Activated CD4-positive, alpha-beta T cell treated with anti-CD3 and anti-CD28 coated beads, Interleukin-2, amount 50 U/mL, for 1 hour (primary cell): Measurements from ENCODE around the gene SLC17A8.

Experiments
- DNase-seq: peaks from one replicate; pipeline ENCODE4 v3.0.0-alpha.2; 2020

The SLC17A8 gene

DNA sequence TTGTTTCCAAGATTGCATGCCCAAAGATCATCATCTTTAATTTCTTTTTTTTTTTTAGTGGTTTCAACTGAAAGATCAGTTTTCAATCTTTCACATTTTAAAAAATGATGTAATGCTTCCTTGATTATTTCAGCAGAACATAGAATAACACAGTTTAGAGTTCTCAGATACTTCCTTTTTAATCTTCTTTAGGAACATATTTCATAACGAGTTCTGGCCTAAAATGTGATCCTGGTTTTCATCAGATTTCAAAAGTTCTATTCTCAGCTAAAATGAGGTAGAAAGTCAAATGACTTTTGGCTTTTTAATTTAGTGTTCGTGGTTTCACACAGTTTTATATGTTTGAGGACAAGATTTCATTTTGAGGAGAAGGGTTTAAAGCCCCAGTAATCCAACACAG, 76.8 kb downstream of the SLC17A8 start:
- no peak for DNase-seq

DNA sequence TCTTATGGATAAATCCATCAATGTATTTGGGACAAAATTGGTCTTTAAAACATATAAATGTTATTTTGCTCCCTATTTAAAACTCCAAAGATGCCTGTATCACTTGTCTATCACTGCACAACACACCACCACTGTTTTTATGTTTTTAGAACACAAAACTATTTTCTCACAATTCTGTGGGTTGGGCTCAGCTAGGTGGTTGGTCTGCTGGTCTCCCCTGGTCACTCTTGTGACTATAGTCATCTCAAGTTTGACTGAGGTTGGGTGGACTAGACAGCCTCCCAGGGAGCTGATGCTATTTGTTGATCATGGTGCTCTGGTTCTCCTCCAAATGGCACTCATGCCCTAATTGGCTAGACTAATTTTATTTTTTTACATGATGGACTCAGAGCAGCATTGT, 77.3 kb downstream of the SLC17A8 start:
- no peak for DNase-seq

DNA sequence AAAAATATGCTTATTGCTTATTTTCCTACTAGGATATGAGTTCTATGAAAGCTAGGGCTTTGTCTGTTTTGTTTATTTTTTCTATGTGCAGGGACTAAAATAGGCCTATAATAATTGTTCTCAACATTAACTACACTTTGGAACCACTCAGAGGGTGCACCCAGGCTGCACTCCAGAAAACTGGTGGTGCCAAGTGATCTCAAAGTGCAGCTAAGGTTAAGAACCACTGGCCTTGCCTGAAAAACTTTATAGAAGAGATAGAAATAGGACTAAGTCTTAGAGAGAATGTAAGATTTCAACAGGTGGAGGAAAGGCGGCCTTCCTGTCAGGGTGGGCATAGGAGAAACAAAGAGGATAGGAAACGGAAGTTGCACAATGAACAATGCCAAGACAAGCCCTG, 79.1 kb downstream of the SLC17A8 start:
- DNase-seq: no peak

DNA sequence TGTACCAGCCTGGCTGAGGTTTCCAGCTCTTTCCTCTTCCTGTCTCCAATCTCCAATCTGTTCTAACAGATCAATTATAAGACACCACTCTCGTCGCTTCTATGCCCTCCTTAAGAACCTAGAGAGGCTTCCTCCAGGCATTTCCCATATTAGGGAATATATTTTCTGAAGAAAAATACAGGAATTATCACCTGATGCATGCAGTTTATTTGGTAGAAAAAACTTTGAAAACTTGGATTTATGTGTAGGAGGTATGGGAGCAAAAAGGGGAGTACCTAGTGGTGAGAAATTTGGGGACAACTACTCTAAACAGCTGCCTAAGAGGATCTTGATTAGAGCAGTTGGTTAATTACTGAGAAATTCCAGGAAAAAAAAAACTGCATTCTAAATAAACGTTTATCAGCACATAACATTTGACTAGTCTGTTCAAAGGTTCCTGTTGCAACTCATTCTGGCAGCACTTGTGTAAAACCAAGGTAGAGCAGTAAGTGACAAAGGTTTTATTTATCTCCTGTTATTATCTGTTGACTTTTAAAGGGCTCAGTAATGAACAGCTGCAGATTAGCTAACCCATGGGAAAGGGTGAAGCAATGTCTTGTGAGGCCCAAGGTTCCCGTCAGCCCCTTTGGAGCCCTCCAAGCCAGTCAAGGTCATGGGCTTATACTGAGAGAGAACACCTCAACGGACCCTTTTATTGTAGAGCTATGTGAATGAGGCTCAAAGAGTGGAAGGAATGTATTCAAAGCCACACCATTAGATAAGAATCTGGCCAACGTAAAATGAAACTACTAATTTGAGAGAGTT, 80.4 kb downstream of the SLC17A8 start:
- DNase-seq: no peak

DNA sequence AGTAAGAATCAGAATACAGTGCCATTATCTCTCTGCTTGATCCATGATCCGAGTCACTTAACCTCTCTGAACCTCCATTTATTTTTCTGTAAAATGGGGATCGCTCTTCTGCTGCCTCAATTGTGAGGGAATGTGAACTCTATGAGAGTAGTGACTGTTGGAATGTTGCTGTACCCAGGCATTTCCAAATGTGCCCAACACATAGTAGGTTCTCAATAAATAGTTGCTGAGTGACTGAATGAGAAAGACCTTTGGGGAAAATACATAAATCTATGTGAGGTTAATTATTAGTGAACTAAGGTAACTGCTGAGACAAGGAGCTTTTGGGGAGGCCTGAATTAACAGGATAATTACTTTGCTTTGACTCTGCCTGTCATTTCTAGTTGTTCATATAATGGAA, 82.9 kb downstream of the SLC17A8 start:
- no peak for DNase-seq

DNA sequence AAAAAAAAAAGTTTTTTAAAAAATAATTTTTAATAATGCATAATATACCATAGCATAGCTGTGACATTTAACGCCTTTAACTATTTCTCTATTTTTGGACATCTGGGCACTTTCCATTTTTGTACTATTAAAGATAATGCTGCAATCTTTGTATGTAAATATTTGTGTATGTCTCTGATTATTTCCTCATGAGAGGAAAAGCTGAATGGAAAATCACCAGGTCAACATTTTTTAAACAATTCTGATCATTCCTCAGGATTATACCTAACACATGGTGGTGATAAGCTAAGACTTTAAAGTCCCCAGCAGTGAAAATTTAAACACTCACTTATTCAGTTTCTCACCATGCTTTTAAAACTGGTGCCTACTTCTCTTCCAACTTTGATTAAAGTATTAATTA, 85.5 kb downstream of the SLC17A8 start:
- no peak for DNase-seq

DNA sequence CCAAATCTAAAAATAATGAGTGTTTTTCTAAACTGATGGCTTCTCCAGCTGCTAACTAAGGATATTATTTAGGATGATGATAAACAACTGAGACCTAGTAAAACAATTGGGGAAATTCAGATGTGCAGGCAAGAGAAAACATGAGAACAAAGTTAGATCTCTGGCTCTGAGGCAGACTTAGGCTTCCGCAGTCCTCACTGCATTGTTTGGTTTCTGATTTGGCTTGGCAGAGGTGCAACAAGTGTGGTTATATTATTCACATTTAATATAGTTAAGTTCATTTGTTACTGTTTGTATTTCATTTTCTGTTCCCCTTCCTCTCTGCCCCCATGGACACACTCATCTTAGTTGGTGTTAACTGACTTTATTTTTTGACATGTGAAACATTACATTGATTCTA, 86.6 kb downstream of the SLC17A8 start:
- no peak for DNase-seq

DNA sequence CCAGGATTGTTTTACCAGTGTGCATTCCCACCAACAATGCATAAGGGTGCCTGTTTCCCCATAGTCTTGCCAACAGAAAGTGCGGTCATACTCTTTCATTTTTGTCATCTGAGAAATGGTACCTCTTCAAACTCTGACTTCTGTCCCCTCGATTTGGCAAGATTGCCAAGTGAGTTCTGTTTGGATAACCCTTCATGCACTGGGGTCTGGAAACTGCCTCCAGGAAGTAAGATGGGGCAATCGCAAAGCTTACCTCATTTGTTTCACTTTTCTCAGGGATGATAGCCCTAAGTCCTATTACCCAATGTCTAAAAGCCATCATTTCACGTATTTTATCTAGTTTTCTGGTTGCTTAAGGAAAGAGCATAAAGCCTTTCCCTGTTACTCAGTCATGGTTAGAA, 88.2 kb downstream of the SLC17A8 start:
- DNase-seq: no peak

DNA sequence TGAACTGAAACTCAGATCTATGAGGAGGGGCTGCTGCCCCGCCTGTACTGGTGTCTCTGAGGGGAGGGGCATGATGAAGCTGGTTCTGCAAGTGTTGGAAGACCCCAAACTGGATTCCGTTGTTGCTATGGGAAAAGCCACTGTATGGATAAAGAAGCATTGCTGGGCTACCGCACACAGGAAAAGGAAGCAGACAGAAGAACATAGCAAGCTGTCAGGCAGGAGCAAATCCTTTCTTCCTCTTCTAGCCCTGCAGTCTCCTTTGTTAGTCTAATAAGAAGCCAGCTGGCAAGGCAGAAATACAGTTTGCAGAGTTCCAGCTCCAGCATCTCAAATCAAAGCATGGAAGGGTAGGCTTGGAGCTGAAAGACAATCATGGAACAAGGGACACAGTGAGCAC, 90.5 kb downstream of the SLC17A8 start:
- no peak for DNase-seq

DNA sequence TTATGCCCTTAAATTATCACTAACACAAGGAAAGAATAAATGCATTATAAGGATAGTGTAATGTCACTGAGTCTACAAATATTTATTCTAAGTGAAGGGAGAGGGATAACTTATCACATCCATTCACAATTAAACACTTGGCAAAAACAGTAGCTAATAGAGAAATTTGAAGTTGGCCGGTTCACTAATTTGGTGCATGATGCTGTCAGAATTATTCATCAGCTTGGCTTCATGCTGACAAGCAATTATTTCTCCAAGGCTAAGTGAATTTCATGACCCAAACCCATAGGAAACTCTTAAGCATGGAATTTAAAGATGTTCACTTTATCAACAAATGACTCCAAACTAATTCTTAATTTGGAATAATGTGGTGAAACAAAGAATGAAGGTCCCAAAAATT, 91.8 kb downstream of the SLC17A8 start:
- DNase-seq: no peak

DNA sequence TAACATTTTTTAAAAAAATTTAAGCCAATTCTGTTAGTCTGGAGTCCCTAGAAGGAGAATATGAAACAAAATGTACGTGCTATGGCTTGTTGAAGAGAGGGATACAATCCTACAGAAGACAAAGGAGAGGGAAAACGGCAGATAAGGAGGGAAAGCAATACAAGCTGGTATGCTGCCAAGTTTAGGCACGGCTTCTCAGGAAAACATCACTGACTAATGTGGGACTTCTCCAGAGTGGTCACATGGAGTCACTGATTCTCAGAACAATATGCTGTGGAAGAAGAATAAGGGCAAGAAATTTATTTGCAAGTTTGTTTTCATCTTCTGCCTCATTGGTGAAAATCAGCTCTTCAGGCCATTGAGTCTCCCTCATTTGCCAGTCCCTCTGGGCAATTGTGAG, 93.9 kb downstream of the SLC17A8 start:
- DNase-seq: no peak

DNA sequence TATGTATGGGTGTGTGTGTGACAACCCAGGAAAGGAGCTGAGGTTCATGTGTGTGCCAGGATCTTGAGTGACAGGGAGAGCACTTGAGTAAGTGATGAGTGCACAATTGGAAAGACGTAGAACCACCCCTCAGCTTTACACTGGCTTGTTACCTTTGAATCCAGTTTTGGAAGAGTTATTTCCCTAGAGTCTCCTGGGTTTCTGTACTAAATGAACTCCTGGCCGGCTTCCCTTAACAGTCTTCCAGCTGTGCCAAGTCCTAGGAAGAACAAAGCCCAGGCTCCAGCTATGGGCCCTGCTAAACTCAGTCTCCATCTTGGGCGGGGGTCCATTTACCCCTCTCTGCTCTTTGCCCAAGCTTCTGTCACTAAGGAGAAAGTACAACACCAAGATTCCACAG, 97.1 kb downstream of the SLC17A8 start:
- DNase-seq: no peak

DNA sequence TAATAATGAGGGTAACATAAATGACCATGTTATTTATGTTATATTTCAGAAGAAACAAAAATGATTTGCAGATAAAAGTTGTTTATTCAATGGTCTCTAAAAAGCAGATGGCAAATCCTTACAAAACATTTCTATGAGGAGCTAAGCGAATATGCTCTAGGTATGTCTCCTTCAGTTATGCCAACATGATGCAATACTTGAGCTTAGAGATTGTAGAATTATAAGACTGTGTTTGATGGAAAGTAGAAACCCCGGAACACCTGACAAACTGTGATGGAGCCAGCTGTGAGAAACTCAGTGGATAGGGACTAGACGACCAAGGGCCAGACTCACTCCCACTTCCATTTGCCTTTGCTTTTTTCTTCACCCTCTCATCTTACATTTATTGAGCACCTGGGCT, 99.0 kb downstream of the SLC17A8 start:
- DNase-seq: no peak

DNA sequence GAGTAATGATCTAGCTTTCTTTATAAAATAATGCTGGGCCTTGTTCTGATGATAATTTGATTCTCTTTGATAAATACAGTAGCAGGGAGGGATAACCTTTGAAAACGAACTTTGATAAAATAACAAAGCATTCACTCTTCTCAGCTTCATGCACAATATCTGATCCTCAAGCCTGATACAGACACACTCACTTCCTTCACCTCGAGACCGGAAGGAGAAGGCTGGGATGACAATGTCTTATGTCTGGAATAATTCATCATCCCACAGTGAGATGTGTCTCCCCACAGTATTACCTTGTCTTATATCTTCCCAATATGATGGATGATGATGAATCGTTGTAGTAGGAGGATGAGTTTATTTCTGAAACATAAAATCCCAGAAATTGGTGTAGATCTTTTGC, 101.3 kb downstream of the SLC17A8 start:
- no peak for DNase-seq

DNA sequence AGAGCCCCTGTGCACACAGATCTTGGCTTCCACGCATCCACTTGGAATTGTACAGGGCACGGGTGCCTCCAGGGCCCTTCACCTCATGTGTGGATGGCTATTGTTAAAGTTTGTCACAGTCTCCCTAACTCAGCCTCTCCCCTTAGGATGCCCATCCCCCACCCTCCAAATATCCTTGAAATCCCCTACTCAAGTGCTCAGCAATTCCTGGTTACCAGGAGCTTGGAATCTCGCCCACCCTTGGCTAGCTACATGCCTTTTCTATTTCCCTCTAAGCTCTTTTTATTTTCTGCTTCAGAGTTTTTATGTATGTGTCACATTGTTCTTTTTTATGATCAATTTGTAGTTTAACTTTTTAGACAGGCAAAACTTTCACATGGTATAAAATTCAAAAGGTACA, 103.8 kb downstream of the SLC17A8 start:
- no peak for DNase-seq

DNA sequence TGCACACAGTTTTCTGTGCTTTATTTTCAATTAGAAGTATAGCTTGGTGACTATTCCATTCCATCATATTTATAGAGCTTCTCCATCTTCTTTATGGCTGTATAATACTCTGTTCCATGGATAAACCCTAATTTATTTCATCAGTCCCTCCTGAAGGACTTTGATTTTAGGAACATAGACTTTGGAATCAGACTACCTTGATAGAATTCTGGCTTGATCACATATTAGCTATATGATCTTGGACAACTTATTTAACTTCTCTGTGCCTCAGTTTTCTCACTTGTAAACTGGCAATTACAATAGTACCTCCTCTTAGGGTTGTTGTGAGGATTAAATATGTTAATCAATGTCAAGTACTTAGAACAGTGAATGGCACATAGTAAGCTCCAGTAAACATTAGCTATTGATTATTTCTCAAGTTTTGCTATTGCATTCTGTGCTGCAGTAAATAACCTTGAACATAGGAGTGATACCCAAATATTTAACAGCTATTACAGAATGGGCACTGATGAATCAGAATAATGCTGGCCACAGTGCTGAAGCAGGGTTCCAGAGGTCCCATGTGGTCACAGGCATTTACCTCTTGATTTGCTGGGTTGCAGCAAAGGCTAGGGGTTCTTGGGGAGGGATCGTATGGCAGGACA, 104.6 kb downstream of the SLC17A8 start:
- DNase-seq: no peak

DNA sequence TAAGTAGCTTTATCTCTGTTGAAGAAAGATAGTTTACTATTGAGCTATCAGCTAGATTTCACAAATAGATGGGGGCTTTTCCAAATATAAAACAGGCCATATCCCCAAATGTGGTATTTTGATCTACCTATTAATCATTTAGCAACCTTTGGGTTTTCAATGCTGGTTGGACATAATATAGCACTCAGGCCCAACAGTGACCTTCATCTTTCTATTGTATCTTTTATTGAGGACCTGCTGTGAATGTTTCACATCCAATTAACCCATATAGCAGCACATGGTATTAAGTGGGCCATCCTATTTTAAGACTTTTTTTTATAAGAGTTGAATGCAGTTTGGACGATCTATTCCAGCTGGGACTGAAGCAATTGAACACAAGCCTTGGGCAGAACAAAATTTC, 106.8 kb downstream of the SLC17A8 start:
- no peak for DNase-seq

DNA sequence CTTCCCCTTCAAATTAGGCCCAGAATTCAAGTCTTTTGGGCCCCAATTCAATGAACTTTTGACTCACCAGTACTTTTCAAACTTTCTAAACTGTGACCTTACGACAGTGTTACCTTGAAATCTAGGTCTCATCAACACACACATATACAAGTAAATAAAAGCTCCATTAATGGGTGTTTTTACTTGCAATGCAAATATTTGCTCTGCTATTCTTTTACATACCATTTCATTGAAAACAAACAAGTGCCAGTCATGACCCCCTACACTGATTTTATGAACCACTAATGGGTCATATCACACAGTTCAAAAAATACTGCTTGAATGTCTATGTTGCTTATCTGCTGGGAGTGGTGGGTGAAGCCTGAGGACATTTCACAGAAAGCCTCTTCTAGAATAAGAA, 107.7 kb downstream of the SLC17A8 start:
- DNase-seq: no peak

DNA sequence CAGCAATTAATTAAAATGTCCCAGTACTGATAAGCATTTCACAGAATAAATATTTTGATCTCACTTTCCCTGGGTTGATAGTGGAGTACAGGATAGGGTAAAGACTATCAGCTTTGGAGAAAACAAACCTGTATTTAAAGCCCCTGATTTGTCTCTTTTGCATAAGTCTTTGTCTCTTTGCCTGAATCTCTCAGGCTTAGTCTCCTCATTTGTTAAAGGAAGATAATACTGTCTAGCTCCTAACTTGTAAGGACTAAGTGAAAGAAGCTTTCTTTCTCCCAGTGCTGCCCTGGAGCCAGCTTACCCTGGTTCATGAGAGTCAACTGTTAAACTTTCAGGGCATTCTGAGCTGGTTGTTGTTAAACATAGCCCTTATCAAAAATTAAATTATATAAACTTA, 111.3 kb downstream of the SLC17A8 start:
- DNase-seq: no peak
